ENCODE data around the gene ARPP19. TPM values are rescaled to one million over a fixed set of nuclear protein-coding genes. Genes with fewer than 3 reads are reported as not detected.

ARPP19 gene
- total RNA-seq, 4 donors from 2014 or later = 37.7 to 106 (median 63.7) TPM

DNA sequence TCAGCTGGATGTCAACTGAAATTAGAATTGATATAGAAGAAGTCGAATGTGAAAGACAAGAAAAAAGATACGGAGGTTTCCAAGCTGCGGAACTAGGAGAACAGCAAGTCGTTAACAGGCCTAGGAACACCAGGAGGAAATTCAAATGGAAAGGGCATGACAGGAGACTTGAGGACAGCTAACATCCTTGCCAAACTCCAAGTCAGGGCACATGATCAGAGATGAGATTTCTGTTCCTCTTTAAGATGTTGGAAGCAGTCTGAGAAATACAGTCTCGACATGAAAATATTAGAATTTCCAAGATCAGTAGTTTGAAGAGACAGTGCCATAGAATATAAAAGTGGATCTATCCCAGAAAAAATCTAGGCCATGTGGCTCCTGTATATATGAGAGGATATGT lies 45.2 kb downstream of the ARPP19 start:
- Histone ChIP-seq H3K27me3 (peaks cover 0 to 4% of the 10 kb centered on the region in 2 donors), H3K27ac (no peak overlapping the region), H3K9me3 (no peaks in the 10 kb centered on the region), H3K4me1 (peaks cover 0 to 11% (median 0%) of the 10 kb centered on the region in 4 donors), H3K36me3 (no peaks in the 10 kb centered on the region), H3K4me3 (no peak overlapping the region)
- no peak for DNase-seq
- no peak for TF ChIP-seq POLR2A (IDR thresholded peaks at IDR 0.05)
- TF ChIP-seq, protein P1, sequence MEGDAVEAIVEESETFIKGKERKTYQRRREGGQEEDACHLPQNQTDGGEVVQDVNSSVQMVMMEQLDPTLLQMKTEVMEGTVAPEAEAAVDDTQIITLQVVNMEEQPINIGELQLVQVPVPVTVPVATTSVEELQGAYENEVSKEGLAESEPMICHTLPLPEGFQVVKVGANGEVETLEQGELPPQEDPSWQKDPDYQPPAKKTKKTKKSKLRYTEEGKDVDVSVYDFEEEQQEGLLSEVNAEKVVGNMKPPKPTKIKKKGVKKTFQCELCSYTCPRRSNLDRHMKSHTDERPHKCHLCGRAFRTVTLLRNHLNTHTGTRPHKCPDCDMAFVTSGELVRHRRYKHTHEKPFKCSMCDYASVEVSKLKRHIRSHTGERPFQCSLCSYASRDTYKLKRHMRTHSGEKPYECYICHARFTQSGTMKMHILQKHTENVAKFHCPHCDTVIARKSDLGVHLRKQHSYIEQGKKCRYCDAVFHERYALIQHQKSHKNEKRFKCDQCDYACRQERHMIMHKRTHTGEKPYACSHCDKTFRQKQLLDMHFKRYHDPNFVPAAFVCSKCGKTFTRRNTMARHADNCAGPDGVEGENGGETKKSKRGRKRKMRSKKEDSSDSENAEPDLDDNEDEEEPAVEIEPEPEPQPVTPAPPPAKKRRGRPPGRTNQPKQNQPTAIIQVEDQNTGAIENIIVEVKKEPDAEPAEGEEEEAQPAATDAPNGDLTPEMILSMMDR (IDR thresholded peaks at IDR 0.05) = no peak

DNA sequence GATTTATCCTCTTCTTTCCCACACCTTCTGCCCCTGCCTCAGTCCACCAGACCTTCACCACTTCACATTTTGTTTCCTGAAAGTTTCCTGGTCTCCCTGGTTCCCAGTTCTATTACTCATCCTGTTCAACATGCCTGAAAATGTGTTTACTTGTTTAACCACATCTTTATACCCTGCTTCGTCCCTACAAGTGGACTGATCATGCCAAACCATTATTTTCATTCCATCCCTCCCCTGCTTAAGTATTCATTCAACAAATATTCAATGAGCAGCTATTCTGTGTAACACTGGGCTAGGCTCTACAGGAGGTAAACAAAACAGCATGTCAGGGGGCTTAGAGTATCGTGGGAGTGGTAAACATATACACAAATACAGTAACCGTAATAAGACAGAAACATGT lies 45.6 kb downstream of the ARPP19 start:
- TF ChIP-seq POLR2A (IDR thresholded peaks at IDR 0.05) = no peak
- TF ChIP-seq, protein P1 (IDR thresholded peaks at IDR 0.05) = no peak
- H3K27ac ChIP-seq = no peak overlapping the region
- no peaks in the 10 kb centered on the region for H3K27me3 ChIP-seq
- H3K36me3 ChIP-seq = no peaks in the 10 kb centered on the region
- peaks cover 0 to 7% (median 0%) of the 10 kb centered on the region in 4 donors for H3K4me1 ChIP-seq
- no peak overlapping the region for H3K4me3 ChIP-seq
- DNase-seq = no peak
- H3K9me3 ChIP-seq = no peaks in the 10 kb centered on the region

DNA sequence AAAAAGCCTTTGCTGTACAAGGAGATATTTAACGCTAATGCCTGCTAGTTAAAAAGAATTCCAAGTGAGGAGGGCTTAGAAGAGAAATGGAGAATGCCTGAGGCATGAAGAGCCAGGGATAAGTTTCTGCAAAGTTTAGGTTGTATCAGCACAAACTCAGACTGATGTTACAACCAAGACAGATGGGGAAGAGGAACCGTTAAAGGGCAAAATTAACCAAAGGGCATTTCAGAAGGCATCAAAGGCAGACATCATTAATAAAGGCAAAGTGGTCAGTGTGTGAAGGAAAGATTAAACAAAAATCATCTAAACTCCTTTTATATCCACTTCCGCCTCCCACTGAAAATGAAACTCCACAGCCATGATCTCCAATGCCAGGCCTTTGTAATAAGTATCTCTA lies 47.1 kb downstream of the ARPP19 start:
- H3K27ac ChIP-seq = no peak overlapping the region
- DNase-seq = no peak
- TF ChIP-seq, protein P1 (IDR thresholded peaks at IDR 0.05) = no peak
- no peak for TF ChIP-seq POLR2A (IDR thresholded peaks at IDR 0.05)
- H3K9me3 ChIP-seq = no peaks in the 10 kb centered on the region
- no peak overlapping the region for H3K4me3 ChIP-seq
- H3K36me3 ChIP-seq = no peaks in the 10 kb centered on the region
- no peaks in the 10 kb centered on the region for H3K27me3 ChIP-seq
- no peaks in the 10 kb centered on the region for H3K4me1 ChIP-seq

DNA sequence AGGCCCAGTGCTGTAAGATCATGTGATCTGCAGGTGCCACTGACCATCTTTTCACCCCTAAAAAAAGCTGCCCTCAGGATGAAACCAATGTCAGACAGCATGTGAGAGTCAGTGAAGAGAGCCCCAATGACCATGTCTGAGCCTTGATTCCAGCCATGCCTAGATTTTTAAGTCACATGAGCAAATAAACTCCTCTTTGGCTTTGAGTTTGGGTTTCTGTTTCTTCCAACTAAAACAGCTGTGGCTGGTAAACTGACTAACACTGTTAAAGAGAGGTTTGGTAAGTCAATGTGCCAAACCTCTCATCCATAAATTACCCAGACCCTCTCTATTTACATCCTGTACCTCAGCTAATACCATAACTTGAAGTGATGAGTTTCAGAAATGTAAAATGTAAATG lies 48.4 kb downstream of the ARPP19 start:
- Histone ChIP-seq H3K36me3 (no peaks in the 10 kb centered on the region), H3K4me1 (no peaks in the 10 kb centered on the region), H3K27ac (no peak overlapping the region), H3K4me3 (no peak overlapping the region), H3K9me3 (no peaks in the 10 kb centered on the region), H3K27me3 (no peaks in the 10 kb centered on the region)
- no peak for DNase-seq
- no peak for TF ChIP-seq POLR2A (IDR thresholded peaks at IDR 0.05)
- TF ChIP-seq, protein P1 (IDR thresholded peaks at IDR 0.05) = no peak

DNA sequence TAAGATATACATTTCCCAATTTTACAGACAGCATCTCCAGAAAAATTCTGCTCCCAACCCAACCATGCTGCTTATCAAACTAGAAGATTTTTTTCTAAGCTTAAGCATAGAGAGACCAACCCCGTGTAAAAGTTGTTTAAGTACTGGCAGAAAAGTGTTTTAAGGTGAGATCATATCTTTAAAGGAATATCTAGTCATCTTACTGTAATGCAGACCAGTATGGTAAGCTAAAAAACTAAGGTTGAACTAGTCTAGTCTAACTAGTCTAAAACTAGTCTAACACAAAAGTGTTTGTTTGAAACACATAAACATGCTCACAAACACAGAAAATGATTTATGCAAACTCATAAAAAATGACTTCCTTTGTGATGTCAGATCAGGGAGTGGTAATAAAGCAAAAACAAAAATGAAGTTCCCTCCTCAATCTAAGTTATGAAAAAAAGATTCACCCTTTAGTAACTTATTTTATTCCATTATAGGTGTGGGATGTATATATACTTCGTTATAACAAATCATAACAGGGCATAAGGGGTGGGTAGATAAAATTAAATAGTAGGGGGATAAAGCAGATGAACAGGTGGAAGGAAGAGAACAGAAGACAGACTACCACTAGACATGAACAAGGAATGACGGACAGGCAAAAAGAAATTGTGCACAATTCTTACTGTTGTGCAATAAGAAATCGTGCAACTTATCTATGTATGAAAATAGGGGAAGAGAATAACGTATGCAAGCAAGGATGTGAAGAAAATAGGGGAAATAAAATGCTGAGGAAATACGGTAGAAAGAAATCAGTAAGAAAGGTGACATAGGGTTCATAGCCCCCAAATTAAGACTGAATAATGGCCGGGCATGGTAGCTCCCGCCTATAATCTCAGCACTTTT lies 50.1 kb downstream of the ARPP19 start:
- Histone ChIP-seq H3K27ac (no peak overlapping the region), H3K27me3 (no peaks in the 10 kb centered on the region), H3K4me1 (no peaks in the 10 kb centered on the region), H3K4me3 (no peak overlapping the region), H3K9me3 (no peaks in the 10 kb centered on the region), H3K36me3 (no peaks in the 10 kb centered on the region)
- no peak for DNase-seq
- TF ChIP-seq, protein P1 (IDR thresholded peaks at IDR 0.05) = no peak
- no peak for TF ChIP-seq POLR2A (IDR thresholded peaks at IDR 0.05)

Data from Peyer's patch (tissue), 4 donors.